Common myeloid progenitor, CD34-positive (primary cell): ENCODE results near the gene DOCK7.

Experiments
- CTCF ChIA-PET: fragments of 350-600 bp; sonication (Branson Sonifier 250); formaldehyde crosslinking; loops from one replicate; lab custom pipeline; 2021; ENCODE audit warnings: antibody characterized with exemption; lab: Charles Lee
- POLR2A ChIA-PET: fragments of 350-600 bp; sonication (Branson Sonifier 250); formaldehyde crosslinking; loops from one replicate; lab custom pipeline; 2021; ENCODE audit warnings: antibody characterized with exemption; lab: Charles Lee
- DNase-seq, 3 donors: peaks; one replicate each; pipeline versions ENCODE4 v3.0.0 to v3.0.0-alpha.2; 2013
- H3K27ac ChIP-seq, 2 experiments: 1 replicate in 1 of 2; 2 replicates in 1 of 2; pipeline ENCODE4 v1.7.0; 2013; ENCODE audit warnings: inconsistent platforms in 2 of 2, low read length in 2 of 2, mild to moderate bottlenecking in 2 of 2, low read depth in 1 of 2, moderate library complexity in 1 of 2; ENCODE audit not compliant: severe bottlenecking in 2 of 2, insufficient read depth in 1 of 2, poor library complexity in 1 of 2
- H3K27me3 ChIP-seq, 5 experiments: replicated peaks in 2 of 5; 1 replicate in 3 of 5; 2 replicates in 2 of 5; pipeline versions ENCODE4 v1.6.1 to v1.7.0; 2013; ENCODE audit warnings: low read length in 4 of 5, mild to moderate bottlenecking in 2 of 5, moderate library complexity in 2 of 5, inconsistent platforms in 1 of 5; ENCODE audit not compliant: insufficient read depth in 5 of 5, control insufficient read depth in 4 of 5
- H3K36me3 ChIP-seq, 4 experiments: 1 replicate in 2 of 4; 2 replicates in 2 of 4; pipeline versions ENCODE4 v1.6.1 to v1.7.0; 2013; ENCODE audit warnings: low read length in 3 of 4, control low read depth in 1 of 4, mild to moderate bottlenecking in 1 of 4; ENCODE audit not compliant: control insufficient read depth in 4 of 4, insufficient read depth in 4 of 4
- H3K4me1 ChIP-seq, 4 experiments: 1 replicate in 3 of 4; 2 replicates in 1 of 4; pipeline versions ENCODE4 v1.6.1 to v1.7.1; 2013; ENCODE audit warnings: low read length in 3 of 4, mild to moderate bottlenecking in 3 of 4, control low read depth in 1 of 4, inconsistent platforms in 1 of 4, moderate library complexity in 1 of 4; ENCODE audit not compliant: control insufficient read depth in 4 of 4, insufficient read depth in 4 of 4; ENCODE audit errors: control extremely low read depth in 1 of 4
- H3K4me3 ChIP-seq, 7 experiments: 1 replicate in 4 of 7; 2 replicates in 3 of 7; pipeline versions ENCODE4 v1.5.1 to v1.7.0; 2013; ENCODE audit warnings: mild to moderate bottlenecking in 7 of 7, low read length in 6 of 7, moderate library complexity in 6 of 7, inconsistent platforms in 2 of 7, low read depth in 2 of 7, control low read depth in 1 of 7; ENCODE audit not compliant: insufficient read depth in 4 of 7, control insufficient read depth in 1 of 7; ENCODE audit errors: extremely low read depth in 1 of 7
- H3K9me3 ChIP-seq, 5 experiments: 1 replicate in 4 of 5; 2 replicates in 1 of 5; pipeline versions ENCODE4 v1.6.1 to v1.7.1; 2013; ENCODE audit warnings: low read length in 4 of 5, mild to moderate bottlenecking in 2 of 5, inconsistent platforms in 1 of 5, low read depth in 1 of 5, moderate library complexity in 1 of 5; ENCODE audit not compliant: control insufficient read depth in 4 of 5, insufficient read depth in 2 of 5; ENCODE audit errors: control extremely low read depth in 1 of 5
- WGBS: methylation state at CpG from one replicate; pipeline ENCODE4 v1.1.5; 2013; ENCODE audit not compliant: insufficient coverage; 5-methylcytosine and 5-hydroxymethylcytosine counted together

DOCK7 gene

GRCh38 chr1:62494137-62494536 lies 194.0 kb downstream of the DOCK7 start:
- Histone ChIP-seq H3K9me3 (no peaks in the 10 kb centered on the region), H3K27ac (no peak overlapping the region), H3K4me3 (no peak overlapping the region), H3K4me1 (no peaks in the 10 kb centered on the region), H3K27me3 (no peaks in the 10 kb centered on the region), H3K36me3 (peaks cover 7 to 28% (median 15%) of the 10 kb centered on the region in 4 experiments)
- 100% methylated on average over 4 of the region's 4 CpGs for WGBS
- DNase-seq = no peak
- CTCF ChIA-PET = no interaction called here
- POLR2A ChIA-PET = no interaction called here

DNA sequence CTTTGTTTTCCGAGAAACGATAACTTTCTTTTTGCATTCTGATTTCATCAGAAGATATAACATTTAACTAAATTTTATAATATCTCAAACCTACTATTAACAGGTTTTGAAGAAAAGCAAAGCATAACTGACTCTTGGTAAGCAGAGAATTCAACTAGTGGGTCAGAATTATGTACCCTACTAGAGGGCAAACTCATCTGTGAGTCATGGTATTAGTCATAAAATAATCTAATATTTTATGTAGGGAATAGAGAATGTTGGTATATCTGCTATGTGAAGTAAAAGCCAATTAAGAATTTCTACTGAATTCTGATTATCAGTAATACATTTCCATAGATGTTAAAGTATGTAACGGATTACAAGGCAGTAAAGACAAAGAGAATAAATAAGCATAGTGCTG lies 194.5 kb downstream of the DOCK7 start:
- no peak for DNase-seq
- Histone ChIP-seq H3K36me3 (peaks cover 7 to 31% (median 16%) of the 10 kb centered on the region in 4 experiments), H3K27ac (no peak overlapping the region), H3K9me3 (no peaks in the 10 kb centered on the region), H3K4me3 (no peak overlapping the region), H3K4me1 (no peaks in the 10 kb centered on the region), H3K27me3 (no peaks in the 10 kb centered on the region)
- 80% methylated on average over 2 of the region's 3 CpGs for WGBS
- POLR2A ChIA-PET = no interaction called here
- CTCF ChIA-PET = no interaction called here

DNA sequence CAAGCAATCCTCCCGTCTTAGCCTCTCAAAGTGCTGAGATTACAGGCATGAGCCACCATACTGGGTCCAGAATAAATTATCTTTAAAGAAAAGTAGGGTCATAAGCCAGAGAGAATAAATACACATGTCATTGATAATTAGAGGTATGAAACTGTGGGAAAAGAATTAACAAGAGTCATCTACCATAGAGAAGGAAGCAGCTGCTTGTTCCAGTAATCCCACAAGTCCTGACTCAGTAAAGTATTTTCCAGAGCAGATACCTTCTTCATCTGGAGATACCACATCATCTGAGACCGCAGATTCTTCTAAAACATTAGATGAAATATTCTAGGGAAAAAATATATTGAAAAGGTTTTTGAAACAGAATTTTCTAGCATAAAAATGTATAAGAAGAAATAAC lies 195.7 kb downstream of the DOCK7 start:
- POLR2A ChIA-PET = no interaction called here

DNA sequence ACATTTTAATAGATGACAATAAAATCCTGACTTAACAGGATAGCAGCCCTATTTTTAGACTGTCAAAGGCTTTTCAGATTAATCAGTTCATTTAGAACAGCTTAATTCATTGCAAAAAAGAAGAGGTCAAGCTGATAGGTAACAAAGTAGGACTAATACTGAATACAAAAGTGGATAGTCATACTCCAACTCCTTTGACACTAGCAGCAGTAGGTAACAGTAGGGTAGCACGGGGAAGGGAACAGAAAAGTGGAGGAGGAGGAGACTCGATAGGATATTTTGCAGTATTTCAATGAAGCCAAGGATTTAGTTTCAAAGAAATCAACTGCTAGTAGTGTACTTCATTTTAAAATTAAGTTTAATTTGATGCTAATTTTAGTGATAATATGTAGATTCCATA lies 200.2 kb downstream of the DOCK7 start:
- POLR2A ChIA-PET = no interaction called here
- H3K36me3 ChIP-seq = peaks cover 3 to 19% (median 12%) of the 10 kb centered on the region in 4 experiments
- 100% methylated on average over 1 of the region's 2 CpGs for WGBS

More for the DNA sequence above, 195.7 kb downstream of the DOCK7 start:
- WGBS = no CpG with 5 or more reads among the region's 2 CpGs
- DNase-seq = no peak
- Histone ChIP-seq H3K4me3 (no peak overlapping the region), H3K27me3 (no peaks in the 10 kb centered on the region), H3K36me3 (peaks cover 10 to 31% (median 18%) of the 10 kb centered on the region in 4 experiments), H3K27ac (no peak overlapping the region), H3K4me1 (no peaks in the 10 kb centered on the region), H3K9me3 (no peaks in the 10 kb centered on the region)
- CTCF ChIA-PET = no interaction called here

GRCh38 chr1:62484824-62485468 lies 203.2 kb downstream of the DOCK7 start:
- H3K36me3 ChIP-seq = peaks cover 5 to 9% (median 6%) of the 10 kb centered on the region in 4 experiments
- DNase-seq = peak in 2 of 3 donors; percentile 15 to 38
- no peaks in the 10 kb centered on the region for H3K27me3 ChIP-seq
- no peaks in the 10 kb centered on the region for H3K9me3 ChIP-seq
- ChIA-PET POLR2A (no interaction called here), CTCF (no interaction called here)
- H3K27ac ChIP-seq = peak overlapping the region in 1 of 2 experiments; percentile 27
- H3K4me1 ChIP-seq = peaks cover 0 to 6% (median 1%) of the 10 kb centered on the region in 4 experiments
- 82% methylated on average over 2 of the region's 5 CpGs for WGBS
- H3K4me3 ChIP-seq = peak overlapping the region in 3 of 7 experiments; percentile 5 to 33 (median 16)

More for the DNA sequence above, 200.2 kb downstream of the DOCK7 start:
- Histone ChIP-seq H3K9me3 (no peaks in the 10 kb centered on the region), H3K4me1 (peaks cover 0 to 6% (median 1%) of the 10 kb centered on the region in 4 experiments), H3K27ac (no peak overlapping the region), H3K27me3 (no peaks in the 10 kb centered on the region), H3K4me3 (no peak overlapping the region)
- CTCF ChIA-PET = interaction anchor here (0.6 to 1.7 kb wide), 2 partner anchors 12 to 14 kb away, joined by 3 to 4 read pairs; no protein-coding TSS in a partner anchor
- no peak for DNase-seq

GRCh38 chr1:62481681-62482080 lies 206.5 kb downstream of the DOCK7 start:
- 88% methylated on average over 1 of the region's 3 CpGs for WGBS
- Histone ChIP-seq H3K4me1 (peaks cover 0 to 6% (median 1%) of the 10 kb centered on the region in 4 experiments), H3K27ac (no peak overlapping the region), H3K4me3 (no peak overlapping the region), H3K36me3 (peaks cover 4 to 9% (median 5%) of the 10 kb centered on the region in 4 experiments), H3K27me3 (no peaks in the 10 kb centered on the region), H3K9me3 (no peaks in the 10 kb centered on the region)
- CTCF ChIA-PET = no interaction called here
- no peak for DNase-seq
- POLR2A ChIA-PET = no interaction called here

DNA sequence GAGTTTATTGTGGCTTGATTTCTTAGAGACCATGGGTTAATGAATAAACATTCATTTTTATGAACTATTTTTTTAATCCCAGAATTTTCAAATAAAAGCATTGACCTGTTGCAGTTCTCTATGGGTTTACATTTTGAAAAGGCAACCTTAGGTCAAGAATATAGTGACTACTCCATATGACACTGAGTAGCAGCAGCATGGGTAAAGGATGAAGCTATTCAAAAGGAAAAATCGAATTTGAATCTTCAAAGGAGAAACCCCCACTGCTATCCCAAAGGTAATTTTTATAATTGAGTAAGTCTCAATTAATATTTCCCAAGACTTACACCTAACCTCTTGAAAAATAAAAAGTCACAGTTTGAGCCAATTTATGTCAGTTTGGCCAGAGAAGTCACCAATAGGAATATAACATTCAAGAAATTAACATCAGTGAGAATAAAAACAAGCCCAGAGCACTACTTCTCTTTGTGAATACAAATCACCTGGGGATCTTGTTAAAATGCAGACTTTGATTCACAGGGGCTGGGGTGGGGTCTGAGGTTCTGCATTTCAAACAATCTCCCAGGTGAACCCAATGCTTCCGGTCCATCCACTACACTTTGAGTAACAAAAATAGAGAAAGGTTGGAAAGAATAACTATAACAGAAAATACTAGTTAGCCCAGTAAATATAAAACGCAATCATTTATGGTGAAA lies 211.5 kb downstream of the DOCK7 start:
- H3K4me3 ChIP-seq = no peak overlapping the region
- peaks cover 9 to 32% (median 21%) of the 10 kb centered on the region in 4 experiments for H3K36me3 ChIP-seq
- H3K4me1 ChIP-seq = no peaks in the 10 kb centered on the region
- H3K27me3 ChIP-seq = no peaks in the 10 kb centered on the region
- H3K9me3 ChIP-seq = no peaks in the 10 kb centered on the region
- no CpG with 5 or more reads among the region's 3 CpGs for WGBS
- no peak overlapping the region for H3K27ac ChIP-seq
- CTCF ChIA-PET = no interaction called here
- POLR2A ChIA-PET = no interaction called here
- no peak for DNase-seq
